CD4-positive, alpha-beta T cell treated with Interleukin-21 for 1 hour (primary cell): Measurements from ENCODE around the gene ARHGEF7.

Experiments
- DNase-seq: peaks from one replicate; pipeline ENCODE4 v3.0.0-alpha.2; 2020

ARHGEF7 gene

DNA sequence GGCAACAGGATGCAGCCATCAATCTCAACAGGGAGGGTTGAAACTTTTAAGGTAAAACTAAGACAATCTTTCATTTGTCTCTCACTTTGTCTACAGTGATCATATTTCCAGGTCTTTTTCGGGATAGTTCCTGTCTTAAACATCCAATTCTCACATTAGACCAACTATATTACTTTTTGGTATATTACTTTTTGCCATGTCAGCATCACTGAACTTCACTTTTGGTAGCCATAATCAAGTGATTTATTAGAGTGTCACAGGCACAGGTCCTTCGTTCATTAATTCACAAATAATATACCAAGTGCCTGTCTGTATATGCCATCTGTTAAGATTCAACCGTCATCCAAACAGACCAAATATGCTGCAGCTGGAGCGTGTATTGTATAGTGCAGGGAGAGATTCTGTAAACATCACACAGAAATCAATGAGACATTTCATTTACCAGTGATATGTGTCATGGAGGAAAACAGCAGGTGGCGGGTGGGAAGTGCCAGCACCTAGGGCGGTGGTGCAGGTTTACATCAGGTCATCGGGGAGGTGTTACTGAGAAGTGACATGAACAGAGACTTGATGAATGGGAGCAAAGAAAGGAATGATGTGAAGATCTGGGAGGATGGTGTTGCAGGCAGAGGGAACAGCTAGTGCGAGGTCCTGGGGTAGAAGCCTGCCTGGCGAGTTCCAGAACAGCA, 24.9 kb downstream of the ARHGEF7 start:
- DNase-seq = no peak

- DNase-seq = no peak
Observed at GRCh38 chr13:111140562-111141105, 25.5 kb downstream of the ARHGEF7 start.

GRCh38 chr13:111142472-111142871, 27.4 kb downstream of the ARHGEF7 start:
- no peak for DNase-seq

DNA sequence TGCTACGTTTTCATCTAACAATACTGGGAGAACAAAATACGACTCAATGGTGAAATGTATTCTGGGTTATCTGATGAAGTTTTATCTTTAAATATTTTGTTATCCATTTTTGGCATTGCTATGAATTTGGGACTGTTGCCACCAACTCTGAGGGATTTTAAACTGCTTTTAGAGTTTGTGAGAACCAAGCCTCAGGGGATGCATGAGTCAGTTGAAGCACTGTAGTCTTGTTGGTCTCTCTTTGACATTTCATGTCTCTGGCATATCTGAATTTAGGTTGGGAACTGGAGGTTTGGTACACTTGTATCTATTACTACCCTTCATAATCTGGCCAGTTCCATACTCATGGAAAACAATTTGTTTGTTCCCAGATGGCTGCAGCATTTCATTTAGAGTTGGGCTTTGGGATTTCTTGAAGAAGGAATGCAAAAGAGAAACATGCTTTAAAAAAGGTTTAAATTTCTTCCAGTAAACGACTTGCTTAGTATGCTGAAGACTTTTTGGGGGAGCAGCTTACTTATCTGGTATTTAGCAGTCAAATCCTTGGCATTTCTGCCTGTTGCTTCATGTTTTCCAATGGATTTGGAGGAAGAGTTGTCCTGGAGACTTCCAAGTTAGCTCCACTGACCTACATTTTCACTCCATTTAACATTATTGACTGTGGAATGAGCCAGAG, 28.9 kb downstream of the ARHGEF7 start:
- DNase-seq = no peak

DNA sequence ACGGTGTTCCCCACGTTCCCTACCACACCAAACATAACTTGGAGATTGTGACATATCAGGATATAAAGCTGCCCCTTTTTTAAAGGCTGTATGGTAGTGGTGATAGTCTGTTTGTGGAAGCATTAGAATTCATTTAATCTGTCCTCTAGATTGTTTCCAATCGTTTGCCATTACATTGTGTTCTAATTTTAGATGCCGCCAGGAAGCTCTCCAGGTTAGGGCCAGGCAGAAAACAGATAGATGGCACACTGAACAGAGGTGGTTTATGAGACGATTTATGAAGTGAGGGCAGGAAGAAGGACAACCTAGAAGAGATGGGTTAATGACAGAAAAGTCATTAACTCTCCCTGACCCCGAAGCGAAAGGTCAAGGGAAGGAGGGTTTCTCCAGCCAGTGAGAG, 30.0 kb downstream of the ARHGEF7 start:
- DNase-seq = no peak

DNA sequence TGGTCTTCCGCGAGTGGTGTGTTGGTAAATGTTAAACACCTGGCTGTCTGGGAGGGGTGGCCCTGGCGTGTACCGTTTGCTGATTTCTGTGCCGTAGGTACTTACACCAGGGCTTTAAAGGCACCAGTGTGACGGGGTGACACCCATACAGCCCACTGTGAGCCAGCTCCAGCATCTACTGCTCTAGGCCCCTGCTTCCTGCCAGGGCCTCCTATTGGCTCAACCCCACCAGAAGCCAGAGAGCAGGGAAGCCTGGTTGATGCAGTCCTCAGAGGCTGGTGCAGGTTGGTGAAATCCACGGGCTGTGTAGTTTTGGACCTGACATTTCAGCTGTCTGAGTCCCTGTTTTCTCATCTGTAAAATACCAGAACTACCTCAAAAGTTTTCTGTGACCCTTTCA, 30.4 kb downstream of the ARHGEF7 start:
- DNase-seq = no peak

DNA sequence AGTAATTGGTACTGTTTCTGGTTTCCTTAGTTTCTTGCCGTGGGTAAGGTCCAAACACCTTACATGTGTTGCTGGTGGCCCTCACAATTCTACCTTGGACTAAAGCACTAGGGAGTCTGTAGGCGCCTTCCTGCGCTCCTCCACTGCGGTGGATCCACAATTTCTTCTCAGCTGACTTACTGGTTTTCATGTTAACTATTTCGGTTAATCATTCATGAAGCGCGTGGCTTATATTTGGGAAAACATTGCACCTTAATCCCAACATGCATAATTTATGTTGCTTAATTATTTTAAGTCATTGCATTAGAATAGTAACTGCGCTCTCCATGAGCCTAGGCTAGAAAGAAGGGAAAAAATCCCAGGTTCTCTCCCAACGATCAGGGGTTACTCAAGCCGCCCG, 37.7 kb downstream of the ARHGEF7 start:
- DNase-seq = no peak

DNA sequence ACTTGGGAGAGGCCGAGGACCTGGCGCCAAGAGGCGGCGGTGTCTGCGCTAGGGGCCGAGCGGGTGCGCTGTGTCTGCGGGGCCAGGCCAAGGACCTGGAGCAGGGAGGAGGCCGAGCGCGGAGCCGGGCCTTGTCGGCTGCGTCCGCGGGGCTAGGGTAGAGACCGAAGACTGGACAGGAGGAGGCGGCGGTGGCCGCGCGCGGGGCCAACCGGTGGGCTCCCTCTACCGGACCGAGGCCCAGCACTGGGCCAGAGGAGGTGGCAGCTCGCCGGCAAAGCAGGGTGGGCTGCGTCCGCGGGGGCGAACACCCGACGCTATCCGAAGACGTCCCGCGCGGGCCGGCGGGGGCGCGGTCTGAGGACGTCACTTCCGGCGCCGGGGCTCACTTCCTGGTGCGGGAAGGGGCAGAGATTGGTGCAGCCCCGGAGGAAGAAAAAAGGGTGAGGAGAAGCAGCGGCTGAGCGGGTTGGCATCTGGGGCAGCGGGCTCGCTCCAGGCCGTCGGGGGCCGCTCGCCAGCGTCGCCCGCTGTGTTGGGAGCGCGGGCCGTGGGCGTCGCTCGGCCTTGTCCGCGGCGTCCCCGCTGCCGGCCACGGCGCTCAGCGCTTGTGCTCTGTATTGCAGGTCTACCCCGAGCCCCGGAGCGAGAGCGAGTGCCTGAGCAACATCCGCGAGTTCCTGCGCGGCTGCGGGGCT, 38.3 kb downstream of the ARHGEF7 start:
- peak; percentile 92 for DNase-seq

DNA sequence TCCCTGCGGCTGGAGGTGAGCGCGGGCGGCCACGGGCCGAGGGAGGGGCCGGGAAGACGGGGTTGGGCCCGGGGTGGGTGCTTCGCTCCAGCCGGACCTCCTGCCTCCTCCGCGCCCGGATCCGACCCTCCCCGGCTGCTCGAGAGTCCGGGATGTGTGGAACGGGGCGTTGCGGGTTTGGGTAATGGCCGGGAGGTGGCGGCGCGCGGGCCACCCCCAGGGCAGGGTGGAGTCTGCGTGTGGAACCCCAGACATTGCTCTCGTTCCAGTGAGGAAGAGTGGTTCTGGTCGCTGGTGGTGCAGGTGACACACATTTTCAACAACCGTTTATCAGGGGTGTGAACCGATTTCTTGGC, 38.8 kb downstream of the ARHGEF7 start:
- no peak for DNase-seq

- DNase-seq = no peak
Observed at GRCh38 chr13:111156421-111156820, 41.3 kb downstream of the ARHGEF7 start.

DNA sequence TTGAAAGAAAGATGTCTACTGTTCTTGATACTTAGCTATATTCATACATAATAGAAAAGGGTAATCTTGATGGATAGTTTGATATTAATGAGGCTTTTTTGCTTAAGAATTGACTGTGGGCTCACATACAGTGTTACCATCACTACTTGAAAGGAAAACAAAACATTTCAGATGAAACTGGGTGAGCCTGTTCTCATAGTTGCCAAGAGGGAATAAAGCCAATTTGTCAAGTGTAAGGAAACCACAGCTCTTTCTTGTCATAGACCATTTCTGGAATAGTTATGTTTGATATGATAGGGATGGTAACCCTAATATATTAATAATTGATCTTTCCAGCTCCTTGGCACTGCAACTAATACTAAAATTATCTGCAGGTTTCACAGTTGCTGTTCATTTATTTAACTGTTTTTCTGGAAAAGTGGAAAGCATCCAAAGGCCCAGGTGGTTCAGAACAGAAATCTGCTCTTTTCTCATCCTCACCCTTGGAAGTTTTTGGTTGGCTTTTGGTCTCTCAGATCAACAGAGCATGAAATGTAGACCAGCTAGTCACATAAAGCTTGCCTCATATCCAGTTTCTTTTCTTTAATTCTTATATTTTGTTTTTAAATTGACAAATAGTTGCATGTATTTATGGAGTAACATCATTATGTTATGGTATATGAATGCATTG, 43.2 kb downstream of the ARHGEF7 start:
- DNase-seq = no peak

DNA sequence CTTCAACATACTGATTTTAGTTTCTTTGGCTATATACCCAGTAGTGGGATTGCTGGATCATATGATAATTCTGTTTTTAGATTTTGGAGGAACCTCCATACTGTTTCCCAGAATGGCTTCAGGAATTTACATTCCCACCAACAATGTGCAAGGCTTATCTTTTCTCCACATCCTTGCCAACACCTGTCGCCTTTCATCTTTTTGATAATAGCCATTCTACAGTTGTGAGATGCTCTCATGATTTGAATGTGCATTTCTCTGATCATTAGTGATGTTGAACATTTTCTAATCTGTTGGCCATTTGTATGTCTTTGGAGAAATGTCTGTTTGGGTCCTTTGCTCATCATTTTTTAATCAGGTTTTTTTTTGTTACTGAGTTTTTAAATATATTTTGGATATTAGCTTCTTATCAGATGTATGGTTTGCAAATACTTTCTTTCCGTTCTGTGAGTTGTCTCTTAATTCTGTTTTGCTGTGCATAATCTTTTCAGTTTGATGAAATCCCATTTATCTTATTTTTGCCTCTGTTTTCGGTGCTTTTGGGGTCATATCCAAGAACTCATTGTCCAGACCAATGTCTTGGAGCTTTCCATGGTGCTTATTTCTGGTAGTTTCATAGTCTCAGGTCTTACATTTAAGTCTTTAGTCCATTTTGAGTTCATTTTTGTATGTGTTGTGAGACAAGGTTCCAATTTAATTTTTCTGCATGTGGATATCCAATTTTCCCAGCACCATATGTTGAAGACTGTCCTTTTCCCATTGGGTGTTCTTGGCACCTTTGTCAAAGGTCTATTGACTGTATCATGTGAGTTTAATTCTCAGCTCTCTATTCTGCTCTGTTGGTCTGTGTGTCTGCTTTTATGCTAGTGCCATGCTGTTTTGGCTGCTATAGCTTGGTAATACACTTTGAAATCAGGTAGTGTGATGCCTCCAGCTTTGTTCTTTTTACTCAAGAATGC, 44.5 kb downstream of the ARHGEF7 start:
- DNase-seq = no peak

GRCh38 chr13:111160648-111161047, 45.5 kb downstream of the ARHGEF7 start:
- DNase-seq = no peak

DNA sequence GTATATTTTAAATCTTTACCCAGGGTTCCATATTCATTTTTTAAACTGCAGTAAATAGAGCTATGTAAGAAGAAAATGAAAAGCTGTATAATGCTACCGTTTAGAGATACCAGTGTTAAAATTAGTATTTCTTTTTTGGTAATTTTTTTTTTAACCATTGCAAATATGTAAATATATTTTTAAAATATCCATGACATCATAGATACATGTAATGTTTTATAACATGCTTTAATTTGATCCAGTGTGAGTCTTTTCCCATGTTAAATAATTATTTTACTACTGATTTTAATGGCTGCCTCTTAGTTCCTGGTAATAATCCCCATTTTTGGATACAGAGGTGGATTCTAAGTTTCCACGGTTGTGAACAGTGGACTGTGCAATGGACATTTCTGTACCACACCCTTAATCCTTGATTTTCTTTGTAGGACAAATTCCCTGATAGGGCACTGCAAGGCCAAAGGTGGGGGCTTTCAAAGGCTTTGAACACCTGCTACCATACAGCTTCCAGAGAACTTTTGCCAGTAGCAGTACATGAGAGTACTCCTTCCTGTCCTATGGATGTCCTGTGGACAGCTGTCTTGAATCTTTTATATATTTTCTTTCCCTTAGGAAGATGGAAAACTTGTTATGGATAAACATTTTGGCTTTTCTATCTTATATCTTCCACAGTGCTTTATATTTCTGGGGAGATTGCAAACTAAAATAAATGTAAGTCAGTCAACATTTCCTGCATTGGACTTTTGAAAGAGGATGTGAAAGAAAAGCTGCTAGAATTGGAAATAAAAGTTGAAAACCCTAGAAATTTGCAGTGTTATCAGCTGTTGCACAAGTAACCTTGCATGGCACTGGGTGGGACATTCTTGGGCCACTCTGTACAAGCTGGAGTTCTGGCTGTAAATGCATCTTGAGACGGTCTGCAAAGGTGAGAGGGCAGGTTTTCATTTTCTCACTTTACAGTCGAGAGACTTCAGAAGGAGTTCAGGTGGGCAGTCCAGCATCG, 46.8 kb downstream of the ARHGEF7 start:
- DNase-seq = no peak

DNA sequence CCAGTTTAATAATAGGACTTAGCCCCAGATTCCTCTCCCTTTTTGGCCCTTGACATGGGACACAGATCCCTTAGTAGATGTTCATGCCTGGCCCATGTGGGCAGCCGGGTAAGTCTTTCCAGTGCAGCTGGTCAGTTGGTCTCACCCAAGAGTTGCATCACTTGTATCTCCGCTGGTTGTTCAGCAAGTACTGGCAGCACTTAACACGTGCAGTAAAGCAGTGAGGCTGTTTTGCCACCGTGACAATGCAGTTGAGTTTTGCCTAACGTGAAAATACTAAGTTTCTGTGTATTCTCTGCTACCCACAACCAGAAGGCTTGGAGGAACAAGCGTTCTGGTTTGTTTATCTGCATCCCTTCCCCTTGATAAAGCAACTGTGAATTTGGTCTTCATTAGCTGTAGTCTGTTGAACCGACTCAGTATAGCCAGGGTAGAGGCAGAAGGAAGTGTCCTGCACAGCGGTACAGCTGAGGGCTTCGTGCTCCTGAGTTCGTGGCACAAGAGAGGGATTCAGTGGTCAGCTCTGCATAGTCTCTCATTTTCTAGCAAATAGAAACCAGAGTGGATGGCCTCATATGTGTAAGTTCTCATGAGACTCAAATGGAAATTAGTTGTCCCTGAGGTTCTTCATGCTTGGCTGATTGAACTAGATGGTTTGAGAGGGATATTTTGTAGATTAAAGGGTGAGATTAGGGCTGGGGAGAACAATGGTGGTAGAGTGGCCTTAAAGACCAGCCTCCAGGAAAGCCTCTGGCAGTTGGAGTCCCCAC, 50.3 kb downstream of the ARHGEF7 start:
- no peak for DNase-seq

DNA sequence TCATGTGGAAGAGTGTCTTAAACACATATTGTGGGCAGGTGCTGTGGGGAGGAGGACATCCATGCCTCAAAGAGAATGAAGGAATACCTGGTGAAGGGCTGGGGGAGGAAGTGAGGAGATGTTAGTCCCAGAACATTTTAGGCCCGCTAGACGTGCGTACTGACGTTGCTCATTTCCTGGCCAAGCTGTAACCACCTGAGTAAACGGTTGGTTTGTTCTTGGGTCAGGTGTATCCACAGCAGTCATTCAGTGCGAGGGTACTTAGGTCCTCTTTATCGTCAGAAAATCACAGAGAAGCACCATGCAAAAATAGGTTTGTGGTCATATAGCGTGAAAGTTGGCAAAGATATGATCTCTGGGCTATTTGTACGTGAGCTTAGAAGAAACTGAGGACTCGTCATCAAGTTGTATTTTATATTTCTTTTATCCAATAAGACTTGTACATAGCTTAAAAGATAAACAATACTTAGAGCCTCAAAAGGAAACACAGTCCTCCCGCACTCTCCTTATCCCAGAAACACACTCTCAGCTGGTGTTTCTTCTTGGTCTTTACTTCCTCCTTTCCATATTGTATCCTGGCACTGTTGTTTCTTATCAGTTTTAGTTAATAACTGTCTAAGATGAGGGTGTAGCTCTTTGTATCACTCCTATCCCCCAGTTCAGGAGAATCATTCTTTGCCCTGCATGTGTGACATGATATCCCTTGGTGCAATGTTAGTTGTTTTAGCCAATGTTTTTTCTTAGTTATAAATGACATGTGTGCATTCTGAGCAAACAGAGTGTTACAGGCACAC, 52.0 kb downstream of the ARHGEF7 start:
- no peak for DNase-seq

- no peak for DNase-seq
Observed at GRCh38 chr13:111168107-111168506, 53.0 kb downstream of the ARHGEF7 start.

DNA sequence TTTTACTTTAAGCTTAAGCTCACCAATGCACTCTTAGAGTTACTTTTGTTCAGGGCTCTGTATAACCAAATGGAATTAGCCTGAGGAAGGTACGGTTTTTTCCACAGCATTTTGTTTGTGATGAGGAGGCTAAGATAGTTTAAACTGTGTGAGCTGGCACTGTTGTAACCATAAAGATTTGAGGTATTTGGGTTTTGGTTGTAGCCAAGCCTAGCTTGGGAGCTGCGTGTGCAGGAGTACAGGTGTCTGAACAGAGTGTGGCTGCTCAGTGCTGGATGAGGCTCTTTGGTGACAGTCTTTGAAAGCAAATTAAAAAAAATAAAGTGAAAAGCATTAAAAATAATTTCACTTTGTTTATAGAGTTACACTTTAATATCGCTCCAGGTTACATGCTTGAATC, 56.0 kb downstream of the ARHGEF7 start:
- no peak for DNase-seq

DNA sequence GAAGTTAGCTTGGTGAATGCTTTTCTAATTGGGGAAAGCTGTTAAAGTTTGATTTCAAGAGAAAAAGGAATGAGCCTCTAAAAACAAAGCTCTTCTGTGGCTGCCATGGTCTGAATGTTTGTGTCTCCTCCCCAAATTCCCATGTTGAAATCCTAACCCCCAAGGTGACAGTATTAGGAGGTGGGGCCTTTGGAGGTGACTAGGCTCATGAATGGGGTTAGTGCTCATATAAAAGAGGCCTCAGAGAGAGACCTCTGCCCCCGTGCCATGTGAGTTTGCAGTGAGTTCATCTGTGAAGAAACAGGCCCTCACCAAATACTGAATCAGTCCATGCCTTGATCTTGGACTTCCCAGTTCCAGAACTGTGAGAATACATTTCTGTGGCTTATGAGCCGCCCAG, 56.5 kb downstream of the ARHGEF7 start:
- DNase-seq = no peak
